H1 (cell line): ENCODE data around the gene LMO2. TPM values are rescaled to one million over a fixed set of nuclear protein-coding genes. Genes with fewer than 3 reads are reported as not detected.
A peak's percentile ranks its signal among the peaks of the same experiment; 100 is the strongest.

ENCODE experiments used
- CTCF ChIA-PET: fragments of 300-600 bp; sonication (Branson Sonifier 250); formaldehyde crosslinking; loops from one replicate; lab custom pipeline; 2021; ENCODE audit not compliant: partially characterized antibody; lab: Charles Lee
- POLR2A ChIA-PET: fragments of 300-600 bp; sonication (Branson Sonifier 250); formaldehyde crosslinking; loops from one replicate; lab custom pipeline; 2021; ENCODE audit warnings: inconsistent platforms; ENCODE audit not compliant: partially characterized antibody; lab: Charles Lee
- DNase-seq, 2 experiments: peaks; one replicate each; pipeline versions ENCODE4 v3.0.0 to v3.0.0-alpha.2; 2010 to 2022; ENCODE audit warnings: low spot score in 2 of 2, low read depth in 1 of 2, mixed read lengths in 1 of 2
- FAIRE-seq: peaks from 2 replicates; lab custom pipeline; 2011; peaks lifted over from hg19 to GRCh38; lab: Jason Lieb, UNC
- H2AFZ ChIP-seq: 2 replicates; pipeline ENCODE4 v1.8.1; 2012; ENCODE audit warnings: low read length, inconsistent platforms
- H2AK5ac ChIP-seq: 2 replicates; pipeline ENCODE4 v1.6.1; 2013; ENCODE audit warnings: low read depth, low read length
- H2BK120ac ChIP-seq: replicated peaks from 2 replicates; pipeline ENCODE3; 2013; ENCODE audit warnings: low read depth, low read length, inconsistent platforms
- H2BK12ac ChIP-seq: 2 replicates; pipeline ENCODE4 v1.6.1; 2013; ENCODE audit warnings: low read depth, low read length
- H2BK15ac ChIP-seq: 2 replicates; pipeline ENCODE4 v1.6.1; 2013; ENCODE audit warnings: low read length
- H2BK20ac ChIP-seq: 2 replicates; pipeline ENCODE4 v1.6.1; 2013; ENCODE audit warnings: low read length
- H2BK5ac ChIP-seq: 2 replicates; pipeline ENCODE4 v1.6.1; 2013; ENCODE audit warnings: low read depth, low read length
- H3K14ac ChIP-seq: 2 replicates; pipeline ENCODE4 v1.6.1; 2013; ENCODE audit warnings: inconsistent platforms; ENCODE audit not compliant: insufficient read length
- H3K18ac ChIP-seq: 2 replicates; pipeline ENCODE4 v1.6.1; 2013; ENCODE audit warnings: low read length; ENCODE audit errors: extremely low read depth
- H3K23ac ChIP-seq: 2 replicates; pipeline ENCODE4 v1.6.1; 2013; ENCODE audit warnings: inconsistent platforms; ENCODE audit not compliant: insufficient read length
- H3K23me2 ChIP-seq: 2 replicates; pipeline ENCODE4 v1.6.1; 2013; ENCODE audit warnings: low read depth, low read length
- H3K27ac ChIP-seq: 2 replicates; pipeline ENCODE4 v1.6.1; 2011; ENCODE audit warnings: low read depth, low read length, inconsistent platforms
- H3K27me3 ChIP-seq, 4 experiments: replicated peaks in 1 of 4; 1 replicate in 1 of 4; 2 replicates in 3 of 4; pipeline versions ENCODE4 v1.6.1 to v1.8.1; 2011 to 2013; ENCODE audit warnings: low read length in 3 of 4, mild to moderate bottlenecking in 3 of 4, inconsistent platforms in 2 of 4, mixed read lengths in 2 of 4, moderate library complexity in 1 of 4; ENCODE audit not compliant: control insufficient read depth in 3 of 4, insufficient read depth in 3 of 4; ENCODE audit errors: extremely low read depth in 1 of 4
- H3K36me3 ChIP-seq, 4 experiments: 2 replicates each; pipeline versions ENCODE4 v1.6.1 to v1.8.1; 2011 to 2013; ENCODE audit warnings: mild to moderate bottlenecking in 4 of 4, low read length in 3 of 4, moderate library complexity in 2 of 4, control low read depth in 1 of 4, inconsistent platforms in 1 of 4; ENCODE audit not compliant: insufficient read depth in 4 of 4, control insufficient read depth in 2 of 4
- H3K4ac ChIP-seq: replicated peaks from 2 replicates; pipeline ENCODE3; 2013; ENCODE audit warnings: low read length, low read depth, mixed read lengths, inconsistent platforms; ENCODE audit not compliant: insufficient read length
- H3K4me1 ChIP-seq, 4 experiments: replicated peaks in 1 of 4; 1 replicate in 1 of 4; 2 replicates in 3 of 4; pipeline versions ENCODE4 v1.6.1 to v1.8.1; 2011 to 2013; ENCODE audit warnings: low read length in 3 of 4, inconsistent platforms in 2 of 4, mixed read lengths in 1 of 4; ENCODE audit not compliant: insufficient read depth in 4 of 4, control insufficient read depth in 3 of 4
- H3K4me2 ChIP-seq, 2 experiments: 2 replicates each; pipeline versions ENCODE4 v1.6.1 to v1.8.1; 2011 to 2013; ENCODE audit warnings: low read depth in 2 of 2, low read length in 2 of 2, control low read depth in 1 of 2, inconsistent platforms in 1 of 2, mild to moderate bottlenecking in 1 of 2; ENCODE audit not compliant: insufficient read depth in 1 of 2
- H3K4me3 ChIP-seq, 4 experiments: fragments of 200-600, 300-600 bp in 1 of 4; sonication (generic), shearing (Covaris generic), sonication (Bioruptor Twin) in 1 of 4; 2 replicates each; pipeline versions ENCODE4 v1.5.1 to v1.8.1; 2011 to 2016; ENCODE audit warnings: low read length in 4 of 4, low read depth in 3 of 4, control low read depth in 2 of 4, inconsistent platforms in 2 of 4, mild to moderate bottlenecking in 2 of 4, mixed read lengths in 1 of 4, moderate library complexity in 1 of 4; ENCODE audit not compliant: insufficient read depth in 2 of 4; ENCODE audit errors: extremely low read depth in 1 of 4
- H3K56ac ChIP-seq: replicated peaks from 2 replicates; pipeline ENCODE3; 2013; ENCODE audit warnings: low read depth, mild to moderate bottlenecking, mixed read lengths, low read length, inconsistent platforms; ENCODE audit not compliant: insufficient read length
- H3K79me1 ChIP-seq: 2 replicates; pipeline ENCODE4 v1.6.1; 2013; ENCODE audit warnings: low read depth, low read length, control low read depth
- H3K79me2 ChIP-seq, 2 experiments: 2 replicates each; pipeline versions ENCODE4 v1.6.1 to v1.8.1; 2012 to 2013; ENCODE audit warnings: low read length in 2 of 2, mild to moderate bottlenecking in 2 of 2, inconsistent platforms in 1 of 2; ENCODE audit not compliant: insufficient read depth in 2 of 2, control insufficient read depth in 1 of 2
- H3K9ac ChIP-seq, 4 experiments: replicated peaks in 1 of 4; 1 replicate in 1 of 4; 2 replicates in 3 of 4; pipeline versions ENCODE4 v1.6.1 to v1.8.1; 2011 to 2013; ENCODE audit warnings: low read depth in 3 of 4, low read length in 3 of 4, control low read depth in 2 of 4, mild to moderate bottlenecking in 2 of 4, moderate library complexity in 2 of 4, inconsistent platforms in 1 of 4; ENCODE audit errors: extremely low read depth in 1 of 4
- H3K9me3 ChIP-seq, 2 experiments: 2 replicates each; pipeline versions ENCODE4 v1.6.1 to v1.8.1; 2012 to 2013; ENCODE audit warnings: mild to moderate bottlenecking in 2 of 2, moderate library complexity in 2 of 2, control low read depth in 1 of 2, inconsistent platforms in 1 of 2, low read depth in 1 of 2, low read length in 1 of 2, mixed read lengths in 1 of 2; ENCODE audit not compliant: insufficient read depth in 2 of 2
- H4K20me1 ChIP-seq, 2 experiments: replicated peaks in 1 of 2; 2 replicates each; pipeline versions ENCODE3 to v1.8.1; 2011 to 2013; ENCODE audit warnings: inconsistent platforms in 2 of 2, low read length in 2 of 2, mild to moderate bottlenecking in 1 of 2; ENCODE audit not compliant: insufficient read depth in 2 of 2, control insufficient read depth in 1 of 2
- H4K5ac ChIP-seq: 2 replicates; pipeline ENCODE4 v1.6.1; 2013; ENCODE audit warnings: low read length, low read depth, mixed read lengths, inconsistent platforms; ENCODE audit not compliant: insufficient read length
- H4K8ac ChIP-seq: 2 replicates; pipeline ENCODE4 v1.8.0; 2013; ENCODE audit warnings: mild to moderate bottlenecking, moderate library complexity, low read length, inconsistent platforms; ENCODE audit not compliant: insufficient read depth; ENCODE audit errors: extremely low read depth
- H4K91ac ChIP-seq: replicated peaks from 2 replicates; pipeline ENCODE3; 2013; ENCODE audit warnings: low read length, mixed read lengths, inconsistent platforms; ENCODE audit not compliant: insufficient read length
- ASH2L ChIP-seq: fragments of 200-600, 300-600 bp; sonication (generic); IDR thresholded peaks from one replicate; pipeline ENCODE4 v1.7.1; 2017; ENCODE audit warnings: low read length
- GTF2F1 ChIP-seq: IDR thresholded peaks from 2 replicates; pipeline ENCODE4 v1.6.1; 2012; ENCODE audit warnings: low read depth, low read length, improper control_type of control experiment, borderline replicate concordance
- SRF ChIP-seq: IDR thresholded peaks from 2 replicates; pipeline ENCODE4 v1.6.1; 2011; ENCODE audit warnings: mild to moderate bottlenecking, low read depth, low read length, moderate library complexity
- WGBS, 2 experiments: shearing (Covaris generic) in 1 of 2; methylation state at CpG; one replicate each; pipeline versions ENCODE4 v1.1.6 to v1.1.7; 2013 to 2015; ENCODE audit warnings: low lambda C conversion rate in 2 of 2, mixed read lengths in 2 of 2, inconsistent platforms in 1 of 2, low coverage in 1 of 2, missing lambda C conversion rate in 1 of 2; ENCODE audit not compliant: insufficient replicate concordance in 2 of 2, insufficient coverage in 1 of 2, insufficient read length in 1 of 2; ENCODE audit errors: extremely low coverage in 1 of 2, missing lambda C conversion rate in 1 of 2; 5-methylcytosine and 5-hydroxymethylcytosine counted together
- polyA plus RNA-seq, 7 experiments: library from polyadenylated mRNA; depleted of rRNA in 3 of 7; stranded (reverse) in 5 of 7; unstranded in 2 of 7; fragments of >200 nt in 5 of 7; fragments of 200-250 nt in 2 of 7; gene quantifications; 1 replicate in 5 of 7; 2 replicates in 1 of 7; 4 replicates in 1 of 7; pipeline versions ENCODE4 v1.2.1 to v1.2.3, GENCODE V29; 2011 to 2013; ENCODE audit warnings: missing spikeins in 2 of 7, mixed read lengths in 2 of 7
- total RNA-seq: library from RNA; stranded (reverse); fragmentation: NEBNext Ultra II Directional; extraction: Animal tissue kit (Norgen Biotek cat#: 25700); gene quantifications from 2 replicates; pipeline ENCODE4 v1.2.1, GENCODE V29; 2021
- TF ChIP-seq, protein P1 (sequence below): IDR thresholded peaks from 2 replicates; pipeline ENCODE4 v1.6.1; 2012; ENCODE audit warnings: inconsistent platforms

LMO2 gene
- total and polyA plus RNA-seq, 2 of the 8 experiments (the other 6 are each of a cell fraction or from before 2014, with no cell fraction given) = 1.6 to 2.7 TPM

DNA sequence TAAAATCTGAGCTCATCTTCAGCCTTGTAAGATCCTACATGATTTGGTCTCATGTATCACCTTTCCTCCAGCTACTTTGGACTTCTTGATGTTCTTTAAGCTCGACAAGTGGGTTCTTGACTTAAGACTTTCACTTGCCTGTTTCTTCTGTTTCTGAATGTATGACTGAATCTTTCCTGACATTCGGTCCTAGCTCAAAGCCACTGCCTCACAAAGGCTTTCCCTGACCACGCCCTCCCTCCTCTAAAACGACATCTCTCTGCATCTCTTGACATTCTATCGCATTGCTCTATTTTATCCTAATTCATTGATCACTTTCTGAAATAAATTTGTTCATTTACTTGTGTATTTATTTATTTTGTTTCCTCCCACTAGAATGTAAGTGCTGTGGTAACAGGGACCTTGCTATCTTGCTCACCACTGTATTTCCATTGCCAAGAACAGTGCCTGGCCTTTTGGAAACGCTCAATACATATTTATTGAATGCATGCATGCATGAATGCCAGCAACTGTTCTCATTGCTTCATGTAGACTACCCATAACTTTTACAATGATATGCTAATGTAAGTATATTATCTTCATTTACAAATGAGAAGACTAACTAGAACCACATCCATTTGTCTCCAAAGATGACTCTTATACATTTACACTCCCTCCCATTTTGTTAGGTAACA lies 43.0 kb downstream of the LMO2 start:
- Histone ChIP-seq H3K4me1 (no peaks in the 10 kb centered on the region; a peak in 1 of 7 replicates), H2BK15ac (no peak overlapping the region), H3K27ac (no peak overlapping the region), H3K4ac (no peak overlapping the region), H3K79me2 (no peaks in the 10 kb centered on the region), H2BK20ac (no peak overlapping the region), H3K9me3 (no peaks in the 10 kb centered on the region), H2BK12ac (no peak overlapping the region), H3K9ac (no peak overlapping the region), H4K5ac (no peak overlapping the region), H3K27me3 (no peaks in the 10 kb centered on the region; a peak in 1 of 7 replicates), H3K36me3 (no peaks in the 10 kb centered on the region), H3K4me3 (no peak overlapping the region), H4K91ac (no peak overlapping the region), H3K79me1 (no peaks in the 10 kb centered on the region), H2AFZ (0 out of 2 replicates have a peak overlapping the region, but pooled peaks have one; percentile 11), H4K8ac (no peak overlapping the region), H2BK120ac (no peak overlapping the region), H3K23ac (no peak overlapping the region), H2BK5ac (no peak overlapping the region), H3K23me2 (no peaks in the 10 kb centered on the region; the same call in 1 of the 2 replicates), H4K20me1 (no peaks in the 10 kb centered on the region), H2AK5ac (no peak overlapping the region), H3K56ac (no peak overlapping the region), H3K14ac (no peak overlapping the region), H3K4me2 (no peak overlapping the region), H3K18ac (no peak overlapping the region)
- FAIRE-seq = no peak
- 84% methylated on average over 6 of the region's 6 CpGs; no CpG with 5 or more reads in 1 of the 2 experiments for WGBS, 2 experiments
- POLR2A ChIA-PET = no interaction called here
- CTCF ChIA-PET = interaction anchor here (0.7 to 21.3 kb wide), 6 partner anchors 8 to 126 kb away, joined by 3 to 326 read pairs (median 4); no protein-coding TSS in a partner anchor
- no peak for DNase-seq
- no peak for TF ChIP-seq SRF
- TF ChIP-seq ASH2L = no peak
- TF ChIP-seq GTF2F1 = no peak
- TF ChIP-seq, protein P1, sequence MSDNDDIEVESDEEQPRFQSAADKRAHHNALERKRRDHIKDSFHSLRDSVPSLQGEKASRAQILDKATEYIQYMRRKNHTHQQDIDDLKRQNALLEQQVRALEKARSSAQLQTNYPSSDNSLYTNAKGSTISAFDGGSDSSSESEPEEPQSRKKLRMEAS = no peak
